Measurements from ENCODE around the gene HSPA14. TPM values are rescaled to one million over a fixed set of nuclear protein-coding genes. Genes with fewer than 3 reads are reported as not detected.

Gene HSPA14
- total RNA-seq, 1 experiment from 2014 or later: 30.1 TPM

GRCh38 chr10:14820775-14821154 lies 17.3 kb upstream of the HSPA14 start (continued):
- TF ChIP-seq USF1 (CRISPR knock-in tag; IDR thresholded peaks at IDR 0.05) (no peak), FOXP4 (CRISPR knock-in tag; IDR thresholded peaks at IDR 0.05) (no peak), ETV6 (CRISPR knock-in tag; IDR thresholded peaks at IDR 0.05) (no peak), OVOL2 (CRISPR knock-in tag; IDR thresholded peaks at IDR 0.05; ENCODE audit: borderline replicate concordance) (no peak), ZNF263 (CRISPR knock-in tag; IDR thresholded peaks at IDR 0.05; ENCODE audit: low read depth) (no peak), SMAD3 (CRISPR knock-in tag; IDR thresholded peaks at IDR 0.05; ENCODE audit: borderline replicate concordance) (no peak), ZNF671 (CRISPR knock-in tag; IDR thresholded peaks at IDR 0.05) (no peak), JAZF1 (CRISPR knock-in tag; IDR thresholded peaks at IDR 0.05) (no peak), ZNF425 (CRISPR knock-in tag; conservative IDR thresholded peaks at IDR 0.05) (no peak), CTCF (IDR thresholded peaks at IDR 0.05) (no peak)

- Mint-ChIP-seq H3K27me3 (ENCODE audit: low read depth) (peaks cover 13% of the 10 kb centered on the region; the same call in 1 of the 2 replicates), H3K9me3 (no peaks in the 10 kb centered on the region), H3K4me1 (peaks cover 21% of the 10 kb centered on the region), H3K27ac (no peak overlapping the region; the same call in 1 of the 2 replicates), H3K4me3 (no peak overlapping the region), H3K36me3 (no peaks in the 10 kb centered on the region)
- ATAC-seq (no peak), DNase-seq (ENCODE audit: low spot score) (no peak)
- ChIA-PET POLR2A (no interaction called here), CTCF (interaction anchor here (1.2 to 3.3 kb wide), 7 partner anchors 8 to 1998 kb away, joined by 3 to 28 read pairs (median 4); no protein-coding TSS in a partner anchor)
- TF ChIP-seq ZNF281 (CRISPR knock-in tag; IDR thresholded peaks at IDR 0.05) (no peak), E2F1 (CRISPR knock-in tag; IDR thresholded peaks at IDR 0.05) (no peak), ZNF317 (CRISPR knock-in tag; IDR thresholded peaks at IDR 0.05; ENCODE audit: borderline replicate concordance, low read depth) (no peak), EMX1 (CRISPR knock-in tag; IDR thresholded peaks at IDR 0.05) (no peak), MLX (CRISPR knock-in tag; IDR thresholded peaks at IDR 0.05) (no peak), ZNF671 (CRISPR knock-in tag; IDR thresholded peaks at IDR 0.05) (no peak), ZSCAN18 (CRISPR knock-in tag; IDR thresholded peaks at IDR 0.05) (no peak), IRF1 (CRISPR knock-in tag; IDR thresholded peaks at IDR 0.05) (no peak), ETV6 (CRISPR knock-in tag; IDR thresholded peaks at IDR 0.05) (no peak), ZBTB21 (CRISPR knock-in tag; IDR thresholded peaks at IDR 0.05; ENCODE audit: borderline replicate concordance) (no peak), FOXK1 (CRISPR knock-in tag; IDR thresholded peaks at IDR 0.05) (no peak)
Observed at GRCh38 chr10:14821635-14822375, 16.3 kb upstream of the HSPA14 start.

Data from WTC11 (cell line).